ENCODE measurements around the gene MALT1. TPM values are rescaled to one million over a fixed set of nuclear protein-coding genes. Genes with fewer than 3 reads are reported as not detected.

Gene MALT1
- total and polyA plus RNA-seq, 9 of the 15 experiments (the other 6 are each of a cell fraction or from before 2014, with no cell fraction given) = 0.14 to 1.6 (median 0.32) TPM

DNA sequence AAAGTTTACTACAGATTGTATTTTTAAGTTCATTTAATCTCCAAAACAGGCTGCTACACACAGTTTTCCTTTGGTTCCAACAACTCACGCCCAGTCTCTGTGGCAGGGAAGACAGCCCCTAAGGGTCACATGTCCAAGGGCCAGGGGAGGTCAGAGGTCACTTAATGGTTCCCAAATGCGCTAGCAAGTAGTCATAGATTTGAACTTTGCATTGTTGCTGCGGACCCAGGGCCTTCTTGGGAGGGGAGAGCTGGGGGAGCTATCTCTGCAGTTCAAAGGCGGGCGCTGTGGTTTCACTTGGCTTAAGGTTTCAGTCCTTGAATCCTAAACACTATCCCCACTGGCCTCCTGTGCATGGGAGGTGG lies 118.6 kb downstream of the MALT1 start (continued):
- TF ChIP-seq, protein P1, sequence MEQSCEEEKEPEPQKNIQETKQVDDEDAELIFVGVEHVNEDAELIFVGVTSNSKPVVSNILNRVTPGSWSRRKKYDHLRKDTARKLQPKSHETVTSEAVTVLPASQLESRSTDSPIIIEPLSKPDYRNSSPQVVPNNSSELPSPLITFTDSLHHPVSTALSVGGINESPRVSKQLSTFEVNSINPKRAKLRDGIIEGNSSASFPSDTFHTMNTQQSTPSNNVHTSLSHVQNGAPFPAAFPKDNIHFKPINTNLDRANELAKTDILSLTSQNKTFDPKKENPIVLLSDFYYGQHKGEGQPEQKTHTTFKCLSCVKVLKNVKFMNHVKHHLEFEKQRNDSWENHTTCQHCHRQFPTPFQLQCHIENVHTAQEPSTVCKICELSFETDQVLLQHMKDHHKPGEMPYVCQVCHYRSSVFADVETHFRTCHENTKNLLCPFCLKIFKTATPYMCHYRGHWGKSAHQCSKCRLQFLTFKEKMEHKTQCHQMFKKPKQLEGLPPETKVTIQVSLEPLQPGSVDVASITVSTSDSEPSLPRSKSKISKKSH (CRISPR knock-in tag; IDR thresholded peaks at IDR 0.05) = no peak
- no peak for TF ChIP-seq HNRNPUL1 (IDR thresholded peaks at IDR 0.05; ENCODE audit: low read length)
- no peak for TF ChIP-seq ELF1 (tag; IDR thresholded peaks at IDR 0.05)
- TF ChIP-seq GABPB1 (CRISPR knock-in tag; IDR thresholded peaks at IDR 0.05) = no peak
- no peak for TF ChIP-seq ZBTB7A (IDR thresholded peaks at IDR 0.05; ENCODE audit: borderline replicate concordance, control insufficient read depth, low read depth, low read length)
- TF ChIP-seq, protein P2, sequence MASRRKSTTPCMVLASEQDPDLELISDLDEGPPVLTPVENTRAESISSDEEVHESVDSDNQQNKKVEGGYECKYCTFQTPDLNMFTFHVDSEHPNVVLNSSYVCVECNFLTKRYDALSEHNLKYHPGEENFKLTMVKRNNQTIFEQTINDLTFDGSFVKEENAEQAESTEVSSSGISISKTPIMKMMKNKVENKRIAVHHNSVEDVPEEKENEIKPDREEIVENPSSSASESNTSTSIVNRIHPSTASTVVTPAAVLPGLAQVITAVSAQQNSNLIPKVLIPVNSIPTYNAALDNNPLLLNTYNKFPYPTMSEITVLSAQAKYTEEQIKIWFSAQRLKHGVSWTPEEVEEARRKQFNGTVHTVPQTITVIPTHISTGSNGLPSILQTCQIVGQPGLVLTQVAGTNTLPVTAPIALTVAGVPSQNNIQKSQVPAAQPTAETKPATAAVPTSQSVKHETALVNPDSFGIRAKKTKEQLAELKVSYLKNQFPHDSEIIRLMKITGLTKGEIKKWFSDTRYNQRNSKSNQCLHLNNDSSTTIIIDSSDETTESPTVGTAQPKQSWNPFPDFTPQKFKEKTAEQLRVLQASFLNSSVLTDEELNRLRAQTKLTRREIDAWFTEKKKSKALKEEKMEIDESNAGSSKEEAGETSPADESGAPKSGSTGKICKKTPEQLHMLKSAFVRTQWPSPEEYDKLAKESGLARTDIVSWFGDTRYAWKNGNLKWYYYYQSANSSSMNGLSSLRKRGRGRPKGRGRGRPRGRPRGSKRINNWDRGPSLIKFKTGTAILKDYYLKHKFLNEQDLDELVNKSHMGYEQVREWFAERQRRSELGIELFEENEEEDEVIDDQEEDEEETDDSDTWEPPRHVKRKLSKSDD (conservative IDR thresholded peaks at IDR 0.05; ENCODE audit: low read length) = no peak
- TF ChIP-seq, protein P3, sequence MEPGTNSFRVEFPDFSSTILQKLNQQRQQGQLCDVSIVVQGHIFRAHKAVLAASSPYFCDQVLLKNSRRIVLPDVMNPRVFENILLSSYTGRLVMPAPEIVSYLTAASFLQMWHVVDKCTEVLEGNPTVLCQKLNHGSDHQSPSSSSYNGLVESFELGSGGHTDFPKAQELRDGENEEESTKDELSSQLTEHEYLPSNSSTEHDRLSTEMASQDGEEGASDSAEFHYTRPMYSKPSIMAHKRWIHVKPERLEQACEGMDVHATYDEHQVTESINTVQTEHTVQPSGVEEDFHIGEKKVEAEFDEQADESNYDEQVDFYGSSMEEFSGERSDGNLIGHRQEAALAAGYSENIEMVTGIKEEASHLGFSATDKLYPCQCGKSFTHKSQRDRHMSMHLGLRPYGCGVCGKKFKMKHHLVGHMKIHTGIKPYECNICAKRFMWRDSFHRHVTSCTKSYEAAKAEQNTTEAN (CRISPR knock-in tag; IDR thresholded peaks at IDR 0.05) = no peak

Measured in K562 (cell line).